ENCODE measurements around the gene TMEM209. TPM values are rescaled to one million over a fixed set of nuclear protein-coding genes. Genes with fewer than 3 reads are reported as not detected.
"Not testable (repeated sequence)": the region's sequence is repeated elsewhere in the genome, so short reads cannot be mapped to it uniquely, and the experiment has no call there.

The TMEM209 gene
- total RNA-seq, 6 experiments from 2014 or later: 5.8 to 10.9 (median 8.9) TPM

GRCh38 chr7:130231792-130232191 lies 26.6 kb upstream of the TMEM209 start:
- no peaks in the 10 kb centered on the region for H3K9me3 ChIP-seq

GRCh38 chr7:130229981-130230380 lies 24.8 kb upstream of the TMEM209 start:
- H3K4me3 ChIP-seq; H3K27ac ChIP-seq; ATAC-seq; H3K9me3 ChIP-seq; H3K4me1 ChIP-seq; intact Hi-C loops (cut with DNase I); H3K36me3 ChIP-seq; H3K27me3 ChIP-seq; DNase-seq: not testable (repeated sequence)
- no CpG with 5 or more reads among the region's 28 CpGs for WGBS (ENCODE audit: insufficient coverage, low coverage, low lambda C conversion rate, missing lambda C conversion rate)

More at GRCh38 chr7:130231792-130232191, 26.6 kb upstream of the TMEM209 start:
- ATAC-seq (no peak), DNase-seq (no peak)
- Histone ChIP-seq H3K27me3 (no peaks in the 10 kb centered on the region), H3K4me1 (no peaks in the 10 kb centered on the region), H3K27ac (no peak overlapping the region), H3K36me3 (no peaks in the 10 kb centered on the region), H3K4me3 (no peak overlapping the region)
- WGBS (ENCODE audit: insufficient coverage, low coverage, low lambda C conversion rate, missing lambda C conversion rate): 74% methylated on average over 4 of the region's 6 CpGs
- intact Hi-C loops (cut with DNase I): no loop called here
- TF ChIP-seq CTCF (IDR thresholded peaks at IDR 0.05) (no peak), POLR2A (IDR thresholded peaks at IDR 0.05) (no peak)

GRCh38 chr7:130228840-130229502 lies 23.8 kb upstream of the TMEM209 start:
- no peak for TF ChIP-seq POLR2A (IDR thresholded peaks at IDR 0.05)
- no peak for TF ChIP-seq CTCF (IDR thresholded peaks at IDR 0.05)
- Histone ChIP-seq H3K27me3 (no peaks in the 10 kb centered on the region), H3K4me1 (no peaks in the 10 kb centered on the region), H3K36me3 (no peaks in the 10 kb centered on the region), H3K9me3 (no peaks in the 10 kb centered on the region), H3K4me3 (no peak overlapping the region), H3K27ac (no peak overlapping the region)
- ATAC-seq (no peak), DNase-seq (no peak)
- 77% methylated on average over 7 of the region's 7 CpGs for WGBS (ENCODE audit: insufficient coverage, low coverage, low lambda C conversion rate, missing lambda C conversion rate)
- intact Hi-C loops (cut with DNase I): no loop called here

GRCh38 chr7:130227883-130228575 lies 22.8 kb upstream of the TMEM209 start:
- WGBS (ENCODE audit: insufficient coverage, low coverage, low lambda C conversion rate, missing lambda C conversion rate): 67% methylated on average over 1 of the region's 1 CpG
- Histone ChIP-seq H3K27ac (no peak overlapping the region), H3K4me1 (no peaks in the 10 kb centered on the region), H3K27me3 (no peaks in the 10 kb centered on the region), H3K9me3 (no peaks in the 10 kb centered on the region), H3K4me3 (no peak overlapping the region), H3K36me3 (no peaks in the 10 kb centered on the region)
- TF ChIP-seq POLR2A (IDR thresholded peaks at IDR 0.05) (no peak), CTCF (IDR thresholded peaks at IDR 0.05) (no peak)
- ATAC-seq: no peak
- DNase-seq: no peak
- intact Hi-C loops (cut with DNase I): no loop called here

GRCh38 chr7:130226333-130226732 lies 21.1 kb upstream of the TMEM209 start:
- no peak for ATAC-seq
- intact Hi-C loops (cut with DNase I): no loop called here
- H3K4me1 ChIP-seq: no peaks in the 10 kb centered on the region
- TF ChIP-seq POLR2A (IDR thresholded peaks at IDR 0.05) (no peak), CTCF (IDR thresholded peaks at IDR 0.05) (no peak)
- no peaks in the 10 kb centered on the region for H3K9me3 ChIP-seq
- no peak overlapping the region for H3K4me3 ChIP-seq
- DNase-seq: no peak
- no peak overlapping the region for H3K27ac ChIP-seq
- 90% methylated on average over 1 of the region's 1 CpG for WGBS (ENCODE audit: insufficient coverage, low coverage, low lambda C conversion rate, missing lambda C conversion rate)
- no peaks in the 10 kb centered on the region for H3K36me3 ChIP-seq
- no peaks in the 10 kb centered on the region for H3K27me3 ChIP-seq

GRCh38 chr7:130224923-130225322 lies 19.7 kb upstream of the TMEM209 start:
- H3K4me1 ChIP-seq; intact Hi-C loops (cut with DNase I); H3K36me3 ChIP-seq; H3K4me3 ChIP-seq; H3K9me3 ChIP-seq; DNase-seq; ATAC-seq; H3K27me3 ChIP-seq; H3K27ac ChIP-seq: not testable (repeated sequence)
- 63% methylated on average over 3 of the region's 3 CpGs for WGBS (ENCODE audit: insufficient coverage, low coverage, low lambda C conversion rate, missing lambda C conversion rate)

All from right lobe of liver (tissue), 6 donors.